ENCODE results near the gene ZNF644.

Gene ZNF644

GRCh38 chr1:91036894-91037829 lies 15.3 kb upstream of the ZNF644 start:
- Mint-ChIP-seq H3K4me3 (no peak overlapping the region), H3K27ac (no peak overlapping the region), H3K27me3 (peaks cover 6% of the 10 kb centered on the region), H3K36me3 (ENCODE audit: low read depth) (peaks cover 3% of the 10 kb centered on the region), H3K9me3 (peaks cover 11% of the 10 kb centered on the region), H3K4me1 (no peaks in the 10 kb centered on the region)
- no peak for DNase-seq
- ATAC-seq = no peak

GRCh38 chr1:91032349-91032748 lies 10.5 kb upstream of the ZNF644 start:
- Mint-ChIP-seq H3K36me3 (ENCODE audit: low read depth) (no peaks in the 10 kb centered on the region), H3K27me3 (peaks cover 14% of the 10 kb centered on the region), H3K27ac (no peak overlapping the region), H3K9me3 (no peaks in the 10 kb centered on the region), H3K4me3 (no peak overlapping the region), H3K4me1 (no peaks in the 10 kb centered on the region)
- no peak for DNase-seq
- no peak for ATAC-seq

GRCh38 chr1:91031081-91031480 lies 9.2 kb upstream of the ZNF644 start:
- Mint-ChIP-seq H3K36me3 (ENCODE audit: low read depth) (no peaks in the 10 kb centered on the region), H3K27ac (no peak overlapping the region), H3K4me3 (no peak overlapping the region), H3K9me3 (no peaks in the 10 kb centered on the region), H3K27me3 (peaks cover 16% of the 10 kb centered on the region), H3K4me1 (peaks cover 1% of the 10 kb centered on the region)
- ATAC-seq (no peak), DNase-seq (no peak)

- ATAC-seq (no peak), DNase-seq (no peak)
- peaks cover 9% of the 10 kb centered on the region for H3K27me3 Mint-ChIP-seq
- H3K9me3 Mint-ChIP-seq = no peaks in the 10 kb centered on the region
- H3K27ac Mint-ChIP-seq = no peak overlapping the region
- H3K4me1 Mint-ChIP-seq = peaks cover 21% of the 10 kb centered on the region
- no peaks in the 10 kb centered on the region for H3K36me3 Mint-ChIP-seq (ENCODE audit: low read depth)
- H3K4me3 Mint-ChIP-seq = no peak overlapping the region
Observed at GRCh38 chr1:91026777-91027176, 4.9 kb upstream of the ZNF644 start.

- ATAC-seq (no peak), DNase-seq (no peak)
- no peak overlapping the region for H3K4me3 Mint-ChIP-seq
- no peaks in the 10 kb centered on the region for H3K36me3 Mint-ChIP-seq (ENCODE audit: low read depth)
- H3K9me3 Mint-ChIP-seq = no peaks in the 10 kb centered on the region
- H3K27ac Mint-ChIP-seq = no peak overlapping the region
- H3K27me3 Mint-ChIP-seq = peaks cover 6% of the 10 kb centered on the region
- peaks cover 21% of the 10 kb centered on the region for H3K4me1 Mint-ChIP-seq
Observed at GRCh38 chr1:91026320-91026719, 4.5 kb upstream of the ZNF644 start.

GRCh38 chr1:91024481-91025119 lies 2.8 kb upstream of the ZNF644 start:
- H3K36me3 Mint-ChIP-seq (ENCODE audit: low read depth) = peaks cover 14% of the 10 kb centered on the region
- H3K27me3 Mint-ChIP-seq = peaks cover 2% of the 10 kb centered on the region
- no peaks in the 10 kb centered on the region for H3K9me3 Mint-ChIP-seq
- peaks cover 35% of the 10 kb centered on the region for H3K4me1 Mint-ChIP-seq
- H3K27ac Mint-ChIP-seq = no peak overlapping the region
- no peak overlapping the region for H3K4me3 Mint-ChIP-seq
- no peak for ATAC-seq
- no peak for DNase-seq

- ATAC-seq (no peak), DNase-seq (no peak)
- Mint-ChIP-seq H3K4me1 (peaks cover 56% of the 10 kb centered on the region), H3K4me3 (peak overlapping the region; percentile 98), H3K27ac (peak overlapping the region; percentile 97), H3K27me3 (peaks cover 2% of the 10 kb centered on the region), H3K9me3 (no peaks in the 10 kb centered on the region), H3K36me3 (ENCODE audit: low read depth) (peaks cover 30% of the 10 kb centered on the region)
Observed at GRCh38 chr1:91022518-91022929, 689 bp upstream of the ZNF644 start.

- Mint-ChIP-seq H3K36me3 (ENCODE audit: low read depth) (peaks cover 30% of the 10 kb centered on the region), H3K4me1 (peaks cover 64% of the 10 kb centered on the region), H3K27me3 (no peaks in the 10 kb centered on the region), H3K27ac (peak overlapping the region; percentile 97), H3K4me3 (peak overlapping the region; percentile 98), H3K9me3 (no peaks in the 10 kb centered on the region)
- peak; percentile 70 for DNase-seq
- ATAC-seq = peak; percentile 64
Observed at GRCh38 chr1:91020967-91021685, 709 bp downstream of the ZNF644 start.

GRCh38 chr1:91020486-91020885 lies 1.3 kb downstream of the ZNF644 start:
- Mint-ChIP-seq H3K4me3 (peak overlapping the region; percentile 98), H3K27ac (peak overlapping the region; percentile 97), H3K9me3 (no peaks in the 10 kb centered on the region), H3K27me3 (no peaks in the 10 kb centered on the region), H3K4me1 (peaks cover 71% of the 10 kb centered on the region), H3K36me3 (ENCODE audit: low read depth) (peaks cover 34% of the 10 kb centered on the region)
- no peak for DNase-seq
- ATAC-seq = no peak

- no peaks in the 10 kb centered on the region for H3K27me3 Mint-ChIP-seq
- no peaks in the 10 kb centered on the region for H3K9me3 Mint-ChIP-seq
- no peak overlapping the region for H3K27ac Mint-ChIP-seq
- peak overlapping the region; percentile 34 for H3K4me3 Mint-ChIP-seq
- DNase-seq = no peak
- peaks cover 73% of the 10 kb centered on the region for H3K4me1 Mint-ChIP-seq
- H3K36me3 Mint-ChIP-seq (ENCODE audit: low read depth) = peaks cover 37% of the 10 kb centered on the region
- ATAC-seq = no peak
Observed at GRCh38 chr1:91018006-91018405, 3.8 kb downstream of the ZNF644 start.

GRCh38 chr1:91015794-91016550 lies 5.9 kb downstream of the ZNF644 start:
- DNase-seq (no peak), ATAC-seq (no peak)
- no peaks in the 10 kb centered on the region for H3K9me3 Mint-ChIP-seq
- H3K27me3 Mint-ChIP-seq = no peaks in the 10 kb centered on the region
- H3K4me3 Mint-ChIP-seq = peak overlapping the region; percentile 16
- peak overlapping the region; percentile 26 for H3K27ac Mint-ChIP-seq
- peaks cover 81% of the 10 kb centered on the region for H3K4me1 Mint-ChIP-seq
- H3K36me3 Mint-ChIP-seq (ENCODE audit: low read depth) = peaks cover 44% of the 10 kb centered on the region

- H3K4me3 Mint-ChIP-seq = no peak overlapping the region
- ATAC-seq = no peak
Observed at GRCh38 chr1:91015358-91015780, 6.5 kb downstream of the ZNF644 start.

GRCh38 chr1:91014475-91014874 lies 7.4 kb downstream of the ZNF644 start:
- Mint-ChIP-seq H3K9me3 (no peaks in the 10 kb centered on the region), H3K4me3 (no peak overlapping the region), H3K27me3 (no peaks in the 10 kb centered on the region), H3K27ac (no peak overlapping the region), H3K4me1 (peaks cover 80% of the 10 kb centered on the region), H3K36me3 (ENCODE audit: low read depth) (peaks cover 37% of the 10 kb centered on the region)
- ATAC-seq (no peak), DNase-seq (no peak)

More at GRCh38 chr1:91015358-91015780, 6.5 kb downstream of the ZNF644 start:
- H3K27me3 Mint-ChIP-seq = no peaks in the 10 kb centered on the region
- H3K27ac Mint-ChIP-seq = peak overlapping the region; percentile 13
- DNase-seq = no peak
- H3K4me1 Mint-ChIP-seq = peaks cover 81% of the 10 kb centered on the region
- H3K36me3 Mint-ChIP-seq (ENCODE audit: low read depth) = peaks cover 38% of the 10 kb centered on the region
- H3K9me3 Mint-ChIP-seq = no peaks in the 10 kb centered on the region

GRCh38 chr1:91013302-91013701 lies 8.5 kb downstream of the ZNF644 start:
- H3K4me3 Mint-ChIP-seq = no peak overlapping the region
- no peak overlapping the region for H3K27ac Mint-ChIP-seq
- H3K36me3 Mint-ChIP-seq (ENCODE audit: low read depth) = peaks cover 30% of the 10 kb centered on the region
- DNase-seq = no peak
- H3K9me3 Mint-ChIP-seq = no peaks in the 10 kb centered on the region
- no peak for ATAC-seq
- H3K4me1 Mint-ChIP-seq = peaks cover 74% of the 10 kb centered on the region
- H3K27me3 Mint-ChIP-seq = no peaks in the 10 kb centered on the region
